T-helper 1 cell treated with Interleukin-12 subunit alpha and Interleukin-12 subunit beta and Interleukin-4 antibody, amounts not matched to agents 30 μg/mL and 1 μg/mL, for 36 hours (primary cell): ENCODE measurements around the gene LRRC42.

ENCODE experiments used
- H3K27ac Mint-ChIP-seq: one replicate; pipeline ENCODE4 v1.8.0; 2021; ENCODE audit warnings: mild to moderate bottlenecking, mixed read lengths
- H3K27me3 Mint-ChIP-seq: one replicate; pipeline ENCODE4 v1.8.0; 2021; ENCODE audit warnings: low read depth, mixed read lengths
- H3K36me3 Mint-ChIP-seq: one replicate; pipeline ENCODE4 v1.8.0; 2021; ENCODE audit warnings: low read depth, mixed read lengths
- H3K4me1 Mint-ChIP-seq: one replicate; pipeline ENCODE4 v1.8.0; 2021; ENCODE audit warnings: low read depth, mixed read lengths
- H3K4me3 Mint-ChIP-seq: one replicate; pipeline ENCODE4 v1.8.0; 2021; ENCODE audit warnings: mild to moderate bottlenecking, moderate library complexity, mixed read lengths
- H3K9me3 Mint-ChIP-seq: one replicate; pipeline ENCODE4 v1.8.0; 2021; ENCODE audit warnings: mixed read lengths

Gene LRRC42

DNA sequence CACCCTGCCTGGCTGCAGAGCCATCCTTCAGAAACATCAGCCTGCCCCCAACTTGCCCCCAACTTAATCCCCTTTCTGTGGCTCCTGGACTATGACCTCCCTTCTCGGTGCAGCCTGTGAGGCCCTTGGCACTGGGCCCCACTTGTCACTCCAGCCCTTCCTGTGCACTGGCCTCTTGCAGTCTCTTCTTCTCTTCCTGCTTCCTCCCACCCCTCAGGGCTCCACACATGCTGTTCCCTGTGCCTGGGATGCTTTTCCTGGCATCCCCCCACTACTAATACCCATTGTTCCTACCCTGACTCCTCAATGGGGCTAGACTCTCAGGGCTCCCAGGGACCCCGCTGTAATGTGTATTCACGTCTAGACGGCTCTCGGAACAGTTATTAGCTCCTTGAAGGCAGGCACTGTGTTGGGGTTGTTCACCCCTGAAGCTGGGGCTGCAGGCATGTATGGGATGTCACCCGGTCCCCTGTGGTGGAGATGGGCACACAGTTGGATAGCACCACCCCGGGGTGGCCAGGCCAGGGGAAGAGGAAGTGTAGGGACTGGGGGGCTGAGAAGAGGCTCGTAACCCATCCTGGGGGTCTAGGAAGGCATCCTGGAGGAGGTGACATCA is 67.4 kb downstream of the LRRC42 start:
- Mint-ChIP-seq H3K4me3 (no peak overlapping the region), H3K36me3 (no peaks in the 10 kb centered on the region), H3K27ac (no peak overlapping the region), H3K4me1 (no peaks in the 10 kb centered on the region), H3K27me3 (peaks cover 4% of the 10 kb centered on the region), H3K9me3 (no peaks in the 10 kb centered on the region)

GRCh38 chr1:54014009-54014629 is 68.0 kb downstream of the LRRC42 start:
- no peak overlapping the region for H3K27ac Mint-ChIP-seq
- H3K27me3 Mint-ChIP-seq: peaks cover 4% of the 10 kb centered on the region
- H3K4me1 Mint-ChIP-seq: no peaks in the 10 kb centered on the region
- no peaks in the 10 kb centered on the region for H3K9me3 Mint-ChIP-seq
- no peaks in the 10 kb centered on the region for H3K36me3 Mint-ChIP-seq
- H3K4me3 Mint-ChIP-seq: no peak overlapping the region

GRCh38 chr1:54016343-54017282 is 70.5 kb downstream of the LRRC42 start:
- Mint-ChIP-seq H3K4me1 (no peaks in the 10 kb centered on the region), H3K4me3 (no peak overlapping the region), H3K27me3 (peaks cover 4% of the 10 kb centered on the region), H3K36me3 (no peaks in the 10 kb centered on the region), H3K9me3 (no peaks in the 10 kb centered on the region), H3K27ac (no peak overlapping the region)
